ENCODE data around the gene LIPC. TPM values are rescaled to one million over a fixed set of nuclear protein-coding genes. Genes with fewer than 3 reads are reported as not detected.
A peak's percentile ranks its signal among the peaks of the same experiment; 100 is the strongest.

LIPC gene
- total RNA-seq, 4 donors from 2014 or later, result 0.47 TPM; not detected in 3

GRCh38 chr15:58471348-58471747, 39.6 kb downstream of the LIPC start:
- TF ChIP-seq CTCF (IDR thresholded peaks at IDR 0.05 in 4 of 5, conservative IDR thresholded peaks at IDR 0.05 in 1 of 5) (no peak), POLR2A (IDR thresholded peaks at IDR 0.05) (no peak)
- in situ Hi-C loops (cut with MboI; ENCODE audit: low sequenced_read_pairs in 4 of 4), result no loop called here
- peaks cover 0 to 4% of the 10 kb centered on the region in 2 donors for H3K4me1 ChIP-seq

GRCh38 chr15:58472221-58472620, 40.4 kb downstream of the LIPC start:
- in situ Hi-C loops (cut with MboI; ENCODE audit: low sequenced_read_pairs in 4 of 4), result no loop called here
- intact Hi-C loops (cut with DNase I; ENCODE audit: low total_unique reads), result no loop called here
- no peak for ATAC-seq
- no peak for DNase-seq
- H3K4me3 ChIP-seq, result no peak overlapping the region
- no peaks in the 10 kb centered on the region for H3K9me3 ChIP-seq
- no peaks in the 10 kb centered on the region for H3K27me3 ChIP-seq
- no peak for TF ChIP-seq POLR2A (IDR thresholded peaks at IDR 0.05)
- no peak for TF ChIP-seq CTCF (IDR thresholded peaks at IDR 0.05 in 4 of 5, conservative IDR thresholded peaks at IDR 0.05 in 1 of 5)
- H3K36me3 ChIP-seq, result no peaks in the 10 kb centered on the region
- H3K27ac ChIP-seq, result no peak overlapping the region
- peaks cover 0 to 4% of the 10 kb centered on the region in 2 donors for H3K4me1 ChIP-seq

More at GRCh38 chr15:58471348-58471747, 39.6 kb downstream of the LIPC start:
- no peaks in the 10 kb centered on the region for H3K9me3 ChIP-seq
- no peaks in the 10 kb centered on the region for H3K27me3 ChIP-seq
- no peak for ATAC-seq
- intact Hi-C loops (cut with DNase I; ENCODE audit: low total_unique reads), result no loop called here
- DNase-seq, result no peak
- H3K27ac ChIP-seq, result no peak overlapping the region
- H3K36me3 ChIP-seq, result no peaks in the 10 kb centered on the region
- H3K4me3 ChIP-seq, result no peak overlapping the region

- in situ Hi-C loops (cut with MboI; ENCODE audit: low sequenced_read_pairs in 4 of 4) (no loop called here), intact Hi-C loops (cut with DNase I; ENCODE audit: low total_unique reads) (no loop called here)
- TF ChIP-seq CTCF (IDR thresholded peaks at IDR 0.05 in 4 of 5, conservative IDR thresholded peaks at IDR 0.05 in 1 of 5) (no peak), POLR2A (IDR thresholded peaks at IDR 0.05) (no peak)
- Histone ChIP-seq H3K9me3 (no peaks in the 10 kb centered on the region), H3K36me3 (no peaks in the 10 kb centered on the region), H3K4me3 (no peak overlapping the region), H3K27me3 (no peaks in the 10 kb centered on the region), H3K4me1 (peaks cover 0 to 4% of the 10 kb centered on the region in 2 donors), H3K27ac (peak overlapping the region in 1 of 4 donors; percentile 9)
- DNase-seq (no peak), ATAC-seq (no peak)
These were observed 41.2 kb downstream of the LIPC start for GRCh38 chr15:58472821-58473581.

GRCh38 chr15:58473724-58474123, 41.9 kb downstream of the LIPC start:
- no peaks in the 10 kb centered on the region for H3K27me3 ChIP-seq
- in situ Hi-C loops (cut with MboI; ENCODE audit: low sequenced_read_pairs in 4 of 4), result no loop called here
- intact Hi-C loops (cut with DNase I; ENCODE audit: low total_unique reads), result no loop called here
- ATAC-seq (no peak), DNase-seq (no peak)
- no peaks in the 10 kb centered on the region for H3K36me3 ChIP-seq
- H3K27ac ChIP-seq, result no peak overlapping the region
- no peak for TF ChIP-seq CTCF (IDR thresholded peaks at IDR 0.05 in 4 of 5, conservative IDR thresholded peaks at IDR 0.05 in 1 of 5)
- TF ChIP-seq POLR2A (IDR thresholded peaks at IDR 0.05), result no peak
- H3K4me1 ChIP-seq, result peaks cover 0 to 4% of the 10 kb centered on the region in 2 donors
- H3K9me3 ChIP-seq, result no peaks in the 10 kb centered on the region
- H3K4me3 ChIP-seq, result no peak overlapping the region
